ENCODE data around the gene TIAM1.

- no peak for TF ChIP-seq CTCF (IDR thresholded peaks at IDR 0.05)
- TF ChIP-seq POLR2AphosphoS5 (IDR thresholded peaks at IDR 0.05), result no peak
- no peak for TF ChIP-seq POLR2A (IDR thresholded peaks at IDR 0.05; ENCODE audit: low read depth)
- TF ChIP-seq EP300 (IDR thresholded peaks at IDR 0.05), result no peak
Observed at GRCh38 chr21:31282095-31282709, 61.9 kb downstream of the TIAM1 start.

Measured in esophagus muscularis mucosa (tissue), 4 donors.